Measurements from ENCODE around the gene MFSD8.

MFSD8 gene

DNA sequence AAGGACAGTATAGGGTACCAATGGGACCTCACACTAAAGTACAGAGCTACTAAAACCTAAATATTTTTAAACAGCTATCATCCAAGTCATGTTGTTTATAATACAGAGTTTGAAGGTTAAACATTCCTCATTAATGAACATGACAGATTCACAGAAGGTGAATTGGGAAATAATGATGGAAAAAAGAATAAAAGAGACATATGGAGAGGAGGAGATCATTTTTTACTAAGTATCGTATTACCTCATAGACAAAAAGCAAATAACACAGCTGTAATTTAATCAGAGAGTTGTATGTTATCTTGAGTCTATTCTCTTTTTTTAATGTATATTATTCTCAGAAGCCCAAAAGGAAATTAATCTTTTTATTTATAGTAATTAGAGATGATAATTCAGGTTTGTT is 76.4 kb downstream of the MFSD8 start:
- no peaks in the 10 kb centered on the region for H3K27me3 ChIP-seq (ENCODE audit: low read depth, low read length)
- H3K4me2 ChIP-seq (ENCODE audit: low read length): no peak overlapping the region
- no peaks in the 10 kb centered on the region for H3K9me3 ChIP-seq (ENCODE audit: insufficient read depth, low read length)
- no peaks in the 10 kb centered on the region for H4K20me1 ChIP-seq (ENCODE audit: insufficient read depth, low read length)
- H3K36me3 ChIP-seq (replicated peaks; ENCODE audit: low read depth, low read length): peaks cover 66% of the 10 kb centered on the region
- no peak overlapping the region for H3K9ac ChIP-seq (ENCODE audit: low read length)
- no peak overlapping the region for H3K27ac ChIP-seq (ENCODE audit: low read length)
- no peak overlapping the region for H3K4me3 ChIP-seq (ENCODE audit: low read length)
- TF ChIP-seq, protein P1, sequence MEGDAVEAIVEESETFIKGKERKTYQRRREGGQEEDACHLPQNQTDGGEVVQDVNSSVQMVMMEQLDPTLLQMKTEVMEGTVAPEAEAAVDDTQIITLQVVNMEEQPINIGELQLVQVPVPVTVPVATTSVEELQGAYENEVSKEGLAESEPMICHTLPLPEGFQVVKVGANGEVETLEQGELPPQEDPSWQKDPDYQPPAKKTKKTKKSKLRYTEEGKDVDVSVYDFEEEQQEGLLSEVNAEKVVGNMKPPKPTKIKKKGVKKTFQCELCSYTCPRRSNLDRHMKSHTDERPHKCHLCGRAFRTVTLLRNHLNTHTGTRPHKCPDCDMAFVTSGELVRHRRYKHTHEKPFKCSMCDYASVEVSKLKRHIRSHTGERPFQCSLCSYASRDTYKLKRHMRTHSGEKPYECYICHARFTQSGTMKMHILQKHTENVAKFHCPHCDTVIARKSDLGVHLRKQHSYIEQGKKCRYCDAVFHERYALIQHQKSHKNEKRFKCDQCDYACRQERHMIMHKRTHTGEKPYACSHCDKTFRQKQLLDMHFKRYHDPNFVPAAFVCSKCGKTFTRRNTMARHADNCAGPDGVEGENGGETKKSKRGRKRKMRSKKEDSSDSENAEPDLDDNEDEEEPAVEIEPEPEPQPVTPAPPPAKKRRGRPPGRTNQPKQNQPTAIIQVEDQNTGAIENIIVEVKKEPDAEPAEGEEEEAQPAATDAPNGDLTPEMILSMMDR (IDR thresholded peaks at IDR 0.05; ENCODE audit: low read depth, low read length): no peak
- TF ChIP-seq EZH2phosphoT487 (IDR thresholded peaks at IDR 0.05; ENCODE audit: low read depth): no peak
- H3K4me1 ChIP-seq (ENCODE audit: low read length): no peaks in the 10 kb centered on the region
- no peak overlapping the region for H2AFZ ChIP-seq (ENCODE audit: low read depth, low read length)
- H3K79me2 ChIP-seq (ENCODE audit: low read length): no peaks in the 10 kb centered on the region

DNA sequence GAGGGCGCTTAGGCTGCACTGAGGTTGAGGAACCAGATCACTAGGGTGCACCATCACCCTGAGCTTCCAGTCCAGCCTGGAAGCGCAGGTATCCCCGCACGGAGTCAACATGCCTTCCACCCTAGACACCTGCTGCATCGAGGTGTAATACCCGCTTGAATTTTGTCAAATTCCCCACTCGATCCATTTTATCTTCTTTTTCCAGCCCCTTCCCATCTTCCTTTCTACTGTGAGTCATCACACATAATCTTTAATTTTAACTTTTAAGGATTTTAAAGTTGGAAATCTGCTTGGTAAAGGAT is 83.5 kb downstream of the MFSD8 start:
- TF ChIP-seq EZH2phosphoT487 (IDR thresholded peaks at IDR 0.05; ENCODE audit: low read depth): no peak
- TF ChIP-seq, protein P1 (IDR thresholded peaks at IDR 0.05; ENCODE audit: low read depth, low read length): no peak
- peaks cover 42% of the 10 kb centered on the region for H3K79me2 ChIP-seq (ENCODE audit: low read length)
- H3K4me3 ChIP-seq (ENCODE audit: low read length): peak overlapping the region; percentile 97

DNA sequence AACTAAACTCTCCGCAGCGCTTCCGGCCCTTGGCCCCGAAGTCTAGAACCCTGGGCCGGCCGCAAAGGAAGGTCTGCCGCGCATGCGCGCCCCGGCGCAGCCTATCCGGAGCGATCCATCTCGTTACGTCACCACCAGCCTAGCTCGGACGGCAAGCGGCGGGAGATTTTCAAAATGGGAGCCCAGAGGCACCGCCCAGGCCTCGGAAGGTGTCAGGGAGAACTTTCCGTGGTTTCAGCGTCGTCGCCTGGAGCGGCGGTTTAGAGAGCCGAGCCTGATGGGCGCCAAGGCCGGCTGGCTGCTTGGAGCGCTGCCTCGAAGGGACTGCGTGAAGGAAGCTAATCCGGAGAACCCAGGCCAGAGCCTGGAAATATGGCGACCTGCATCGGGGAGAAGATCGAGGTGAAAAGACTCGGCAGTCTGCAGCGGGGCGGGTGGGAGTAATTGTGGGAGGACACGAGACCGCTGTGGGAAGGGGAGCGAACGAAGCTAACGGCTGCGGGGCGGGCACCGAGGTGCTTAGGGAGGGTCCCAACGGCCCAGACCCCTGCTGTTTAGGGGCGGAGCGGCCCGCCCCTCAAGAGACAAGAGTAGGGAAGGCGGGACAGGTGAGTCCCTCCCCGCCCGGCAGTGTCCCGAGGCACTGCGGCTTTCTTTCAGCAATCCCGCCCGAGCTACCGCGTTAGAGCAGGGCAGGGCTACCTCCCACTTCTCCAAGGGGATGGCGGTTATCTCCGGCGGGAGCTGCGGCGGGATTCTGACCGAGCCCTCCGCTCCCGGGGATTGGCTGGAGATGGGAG is 84.0 kb downstream of the MFSD8 start, which contains the start of gene PLK4:
TSS of gene PLK4 (plus strand) at position 131 of the 800 bp plus-strand sequence. CDS start at position 373, 242 bp downstream.
- no peak for TF ChIP-seq EZH2phosphoT487 (IDR thresholded peaks at IDR 0.05; ENCODE audit: low read depth)
- TF ChIP-seq, protein P1 (IDR thresholded peaks at IDR 0.05; ENCODE audit: low read depth, low read length): no peak
- Histone ChIP-seq H4K20me1 (ENCODE audit: insufficient read depth, low read length) (no peaks in the 10 kb centered on the region), H3K4me1 (ENCODE audit: low read length) (peaks cover 9% of the 10 kb centered on the region), H3K9me3 (ENCODE audit: insufficient read depth, low read length) (no peaks in the 10 kb centered on the region), H2AFZ (ENCODE audit: low read depth, low read length) (peak within 1 kb of the TSS; percentile 98), H3K4me2 (ENCODE audit: low read length) (peak within 1 kb of the TSS; percentile 78), H3K9ac (ENCODE audit: low read length) (peak within 1 kb of the TSS; percentile 98), H3K79me2 (ENCODE audit: low read length) (peaks cover 42% of the 10 kb centered on the region), H3K36me3 (replicated peaks; ENCODE audit: low read depth, low read length) (peaks cover 23% of the 10 kb centered on the region), H3K4me3 (ENCODE audit: low read length) (peak within 1 kb of the TSS; percentile 97), H3K27ac (ENCODE audit: low read length) (peak within 1 kb of the TSS; percentile 81), H3K27me3 (ENCODE audit: low read depth, low read length) (no peaks in the 10 kb centered on the region)

More for the DNA sequence above, 83.5 kb downstream of the MFSD8 start:
- Histone ChIP-seq H3K4me2 (ENCODE audit: low read length) (peak overlapping the region; percentile 78), H4K20me1 (ENCODE audit: insufficient read depth, low read length) (no peaks in the 10 kb centered on the region), H3K27ac (ENCODE audit: low read length) (peak overlapping the region; percentile 81; the same call in 1 of the 2 replicates), H3K27me3 (ENCODE audit: low read depth, low read length) (no peaks in the 10 kb centered on the region), H2AFZ (ENCODE audit: low read depth, low read length) (no peak overlapping the region; the same call in 1 of the 2 replicates), H3K9ac (ENCODE audit: low read length) (peak overlapping the region; percentile 98), H3K36me3 (replicated peaks; ENCODE audit: low read depth, low read length) (peaks cover 29% of the 10 kb centered on the region), H3K4me1 (ENCODE audit: low read length) (peaks cover 9% of the 10 kb centered on the region), H3K9me3 (ENCODE audit: insufficient read depth, low read length) (no peaks in the 10 kb centered on the region)

DNA sequence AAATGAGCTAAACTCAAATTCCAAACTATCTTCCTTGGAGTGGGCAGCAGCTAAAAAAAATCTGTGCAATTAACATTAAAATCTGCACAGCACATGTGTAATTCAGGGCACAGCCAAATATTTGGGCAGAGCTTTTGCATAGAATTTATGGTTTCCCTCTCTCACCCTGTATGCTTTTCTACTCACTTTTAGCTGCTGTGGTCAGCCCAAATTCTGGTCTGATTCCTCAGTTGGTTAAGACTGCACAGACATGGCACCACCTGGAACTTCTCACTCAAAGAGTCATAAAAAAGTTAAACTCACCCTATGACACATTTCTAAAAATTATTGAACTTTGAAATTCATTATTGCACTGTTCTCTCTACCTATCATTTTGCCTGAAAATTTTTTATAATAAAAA is 89.2 kb downstream of the MFSD8 start:
- H3K9ac ChIP-seq (ENCODE audit: low read length): no peak overlapping the region
- no peaks in the 10 kb centered on the region for H4K20me1 ChIP-seq (ENCODE audit: insufficient read depth, low read length)
- H3K27ac ChIP-seq (ENCODE audit: low read length): no peak overlapping the region
- peaks cover 17% of the 10 kb centered on the region for H3K79me2 ChIP-seq (ENCODE audit: low read length)
- H3K4me3 ChIP-seq (ENCODE audit: low read length): no peak overlapping the region
- H3K36me3 ChIP-seq (replicated peaks; ENCODE audit: low read depth, low read length): peaks cover 8% of the 10 kb centered on the region
- H2AFZ ChIP-seq (ENCODE audit: low read depth, low read length): no peak overlapping the region
- no peak overlapping the region for H3K4me2 ChIP-seq (ENCODE audit: low read length)
- no peaks in the 10 kb centered on the region for H3K27me3 ChIP-seq (ENCODE audit: low read depth, low read length)
- no peaks in the 10 kb centered on the region for H3K9me3 ChIP-seq (ENCODE audit: insufficient read depth, low read length)
- TF ChIP-seq, protein P1 (IDR thresholded peaks at IDR 0.05; ENCODE audit: low read depth, low read length): no peak
- no peak for TF ChIP-seq EZH2phosphoT487 (IDR thresholded peaks at IDR 0.05; ENCODE audit: low read depth)
- H3K4me1 ChIP-seq (ENCODE audit: low read length): 0 out of 2 replicates have a peak, but pooled peaks cover 4% of the 10 kb centered on the region
